Activated CD4-positive, alpha-beta T cell treated with anti-CD3 and anti-CD28 coated beads for 24 hours (primary cell): ENCODE results near the gene ALPP.
"Not testable (repeated sequence)": the region's sequence is repeated elsewhere in the genome, so short reads cannot be mapped to it uniquely, and the experiment has no call there.

Experiments
- DNase-seq, 2 donors: peaks; one replicate each; pipeline ENCODE4 v3.0.0-alpha.2; 2020; ENCODE audit warnings: low read depth in 2 of 2

ALPP gene

DNA sequence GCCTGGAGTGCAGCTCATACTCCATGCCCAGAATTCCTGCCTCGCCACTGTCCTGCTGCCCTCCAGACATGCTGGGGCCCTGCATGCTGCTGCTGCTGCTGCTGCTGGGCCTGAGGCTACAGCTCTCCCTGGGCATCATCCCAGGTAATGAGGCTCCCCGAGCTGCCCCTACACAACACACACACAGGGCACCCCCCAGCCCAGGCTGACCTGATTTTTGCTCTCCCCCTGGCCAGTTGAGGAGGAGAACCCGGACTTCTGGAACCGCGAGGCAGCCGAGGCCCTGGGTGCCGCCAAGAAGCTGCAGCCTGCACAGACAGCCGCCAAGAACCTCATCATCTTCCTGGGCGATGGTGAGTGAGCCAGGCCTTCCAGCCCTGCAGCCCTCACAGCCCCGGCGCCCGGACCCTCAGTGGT is at the start of gene ALPP:
Gene ALPP (plus strand): TSS at position 17 of the 417 bp plus-strand sequence. CDS start 52 bp downstream, at position 69.
- not testable (repeated sequence) for DNase-seq

DNA sequence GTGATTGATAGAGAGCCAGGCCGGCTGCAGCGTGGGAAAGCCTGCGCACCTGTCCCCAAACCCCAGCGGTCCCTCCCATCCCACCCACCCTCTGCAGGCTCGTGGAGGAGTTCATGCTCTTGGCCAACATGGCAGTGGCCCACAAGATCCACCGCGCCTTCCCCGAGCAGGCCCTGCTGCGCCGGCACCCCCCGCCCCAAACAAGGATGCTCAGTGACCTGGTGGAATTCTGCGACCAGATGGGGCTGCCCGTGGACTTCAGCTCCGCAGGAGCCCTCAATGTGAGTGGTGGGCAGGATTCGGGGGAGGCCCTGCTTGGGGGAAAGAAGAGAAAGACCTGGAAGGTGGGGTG is 48.9 kb upstream of the ALPP start:
- no peak for DNase-seq

DNA sequence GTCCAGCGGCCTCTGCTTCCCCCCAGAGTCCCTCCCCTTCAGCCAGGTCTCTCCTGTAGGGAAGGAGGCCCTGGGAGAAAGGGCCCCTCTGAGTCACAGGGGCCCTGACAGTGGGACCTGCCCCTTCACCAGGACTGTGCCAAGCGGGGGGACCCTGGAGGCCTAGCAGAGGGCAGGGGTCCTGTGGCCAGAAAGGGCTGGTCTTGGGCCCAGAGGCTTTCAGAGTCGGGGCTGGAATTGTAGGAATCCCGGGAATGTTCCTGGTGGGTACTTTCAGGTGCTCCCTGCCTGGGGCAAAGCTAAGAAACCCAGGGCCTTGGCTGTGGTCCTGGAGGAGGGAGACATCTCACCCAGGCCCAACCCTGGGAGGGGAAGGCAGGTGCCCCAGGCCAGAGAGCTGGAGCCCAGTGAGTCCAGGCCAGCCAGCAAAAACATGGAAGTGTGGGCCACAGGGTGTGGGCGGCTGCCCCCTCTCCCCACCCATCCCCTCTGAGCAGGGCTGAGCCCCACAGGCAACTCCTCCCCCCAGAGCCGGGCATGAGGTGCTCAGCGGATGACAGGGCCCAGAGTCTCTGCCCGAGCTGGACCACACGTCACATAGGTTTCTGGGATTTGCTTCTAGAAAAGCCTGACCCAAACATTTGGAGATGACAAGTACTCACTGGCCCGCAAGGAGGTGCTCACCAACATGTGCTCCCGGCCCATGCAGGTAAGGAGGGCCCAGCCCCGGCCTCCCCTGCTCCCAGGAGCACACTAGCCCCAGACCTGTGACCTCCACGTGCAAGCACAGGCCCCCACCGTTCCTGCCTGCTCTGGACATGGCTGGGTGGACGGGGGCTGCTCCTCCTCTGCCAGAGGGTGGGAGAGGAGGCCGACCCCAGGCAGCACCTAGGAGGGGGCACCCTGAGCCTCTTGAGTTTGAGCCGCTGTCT is 48.2 kb upstream of the ALPP start:
- DNase-seq: no peak

DNA sequence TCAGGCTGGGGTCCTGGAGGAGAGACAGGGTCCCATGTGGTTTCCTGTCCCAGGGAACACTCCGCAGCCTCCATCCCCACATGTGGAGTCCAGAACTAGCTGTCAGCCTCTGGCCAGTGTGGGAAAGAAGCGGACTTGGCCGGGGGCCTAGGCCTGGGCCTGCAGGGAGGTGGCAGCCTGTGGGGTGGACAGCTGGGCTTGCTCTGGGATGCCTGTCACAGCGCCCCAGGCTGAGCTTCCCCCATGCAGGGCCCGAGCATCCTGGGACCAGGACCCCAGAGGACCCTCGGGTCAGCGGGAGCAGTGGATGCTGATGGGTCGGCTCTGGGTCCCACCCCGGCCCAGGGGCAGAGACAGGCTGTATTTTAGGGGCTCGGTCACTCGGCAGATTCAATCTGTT is 47.5 kb upstream of the ALPP start:
- DNase-seq: not testable (repeated sequence)

DNA sequence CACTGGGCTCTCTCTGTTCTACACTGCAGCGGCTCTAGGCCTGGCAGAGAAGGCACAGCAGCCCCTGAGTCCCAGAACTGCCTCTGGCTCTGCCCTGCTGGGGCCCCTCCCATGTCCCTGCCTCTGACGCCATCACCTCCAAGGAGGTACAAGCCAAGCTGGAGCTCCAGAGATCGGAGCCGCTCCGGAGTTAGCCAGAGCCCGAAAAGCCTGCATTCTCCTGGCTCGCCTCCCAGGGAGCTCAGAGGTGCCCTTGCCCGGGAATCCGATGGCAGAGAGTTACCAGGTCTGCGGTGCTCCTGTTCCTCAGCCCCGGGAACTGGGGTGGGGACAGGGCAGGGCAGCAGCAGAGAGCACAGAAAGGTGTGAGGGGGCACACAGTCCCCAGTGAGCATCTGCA is 46.9 kb upstream of the ALPP start:
- DNase-seq: not testable (repeated sequence)

DNA sequence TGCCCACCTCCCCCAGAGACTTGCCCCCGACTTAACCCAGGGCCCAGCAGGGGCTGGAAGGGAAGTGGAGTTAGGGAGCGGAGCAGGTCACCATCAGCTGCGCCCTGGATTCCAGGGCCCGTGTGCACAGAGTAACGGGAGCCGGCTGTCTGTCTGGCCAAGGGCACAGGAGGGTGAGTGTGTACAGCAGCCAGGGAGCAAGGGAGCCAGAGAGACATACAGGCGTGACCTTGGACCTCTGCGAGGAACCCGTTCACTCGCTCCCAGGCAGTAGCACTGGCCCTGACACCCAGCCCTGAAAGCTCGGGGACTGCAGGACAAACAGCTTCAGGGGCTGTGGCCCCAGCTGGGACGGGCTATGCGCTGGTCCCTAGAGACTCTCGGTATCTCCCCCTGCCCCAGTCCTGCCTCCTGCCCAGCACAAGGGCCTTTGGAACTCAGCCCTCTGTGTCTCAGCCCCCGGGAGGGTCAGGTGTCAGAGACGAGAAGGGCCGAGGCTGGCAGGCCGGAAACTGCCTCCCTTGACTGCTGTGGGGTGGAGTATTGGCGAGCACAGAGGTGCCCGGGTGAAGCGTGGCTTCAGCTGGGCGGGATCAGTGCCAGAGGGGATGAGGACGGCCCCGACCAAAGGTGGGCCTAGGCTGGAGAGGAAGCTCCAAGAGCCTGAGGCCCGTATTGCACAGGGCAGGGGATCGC is 46.2 kb upstream of the ALPP start:
- DNase-seq: not testable (repeated sequence)

DNA sequence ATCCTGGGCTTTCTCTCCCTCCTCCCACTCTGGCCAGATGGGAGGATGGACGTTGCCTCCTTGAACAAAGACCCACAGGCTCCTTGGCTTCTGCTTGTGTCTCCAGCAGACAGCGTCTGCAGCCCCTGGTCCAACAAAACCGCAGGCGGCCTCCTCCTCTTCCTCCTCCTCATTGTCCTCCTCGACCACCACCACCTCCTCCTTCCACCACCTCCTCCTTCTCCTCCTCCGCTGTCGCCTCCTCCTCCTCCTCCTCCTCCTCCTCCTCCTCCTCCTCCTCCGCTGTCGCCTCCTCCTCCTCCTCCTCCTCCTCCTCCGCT is 45.7 kb upstream of the ALPP start:
- no peak for DNase-seq

DNA sequence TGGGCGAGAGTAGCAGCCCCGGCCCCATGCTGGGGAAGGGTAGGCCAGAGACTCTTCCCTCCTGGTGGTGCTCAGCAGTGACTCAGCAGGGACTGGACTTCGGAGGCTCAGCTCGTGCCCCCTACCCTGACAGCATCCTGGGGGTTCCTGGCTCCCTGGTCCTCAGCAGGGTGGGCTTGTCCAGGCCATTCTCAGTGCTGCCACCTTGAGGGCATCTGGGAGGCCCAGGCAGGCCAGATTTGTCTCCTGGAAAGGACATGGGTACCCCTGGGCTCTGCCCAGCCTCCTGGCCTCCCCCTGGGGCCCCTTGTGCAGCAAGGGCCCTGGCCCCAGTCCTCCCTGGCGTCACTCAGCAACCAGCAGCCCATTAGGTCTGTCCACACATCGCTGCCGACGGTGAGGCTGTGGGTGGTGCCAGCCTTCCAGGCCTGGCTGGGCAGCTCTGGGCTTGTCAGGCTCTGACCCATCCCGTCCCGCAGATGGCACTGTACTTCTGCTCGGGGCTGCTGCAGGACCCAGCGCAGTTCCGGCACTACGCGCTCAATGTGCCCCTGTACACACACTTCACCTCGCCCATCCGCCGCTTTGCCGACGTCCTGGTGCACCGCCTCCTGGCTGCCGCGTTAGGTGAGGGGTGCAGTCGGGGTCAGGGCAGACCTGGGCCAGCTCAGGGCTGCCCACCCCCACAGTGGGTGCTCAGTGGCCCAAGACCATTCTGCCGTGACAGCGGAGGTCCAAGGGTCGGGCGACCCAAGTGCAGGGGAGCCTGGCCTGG is 45.0 kb upstream of the ALPP start:
- no peak for DNase-seq

DNA sequence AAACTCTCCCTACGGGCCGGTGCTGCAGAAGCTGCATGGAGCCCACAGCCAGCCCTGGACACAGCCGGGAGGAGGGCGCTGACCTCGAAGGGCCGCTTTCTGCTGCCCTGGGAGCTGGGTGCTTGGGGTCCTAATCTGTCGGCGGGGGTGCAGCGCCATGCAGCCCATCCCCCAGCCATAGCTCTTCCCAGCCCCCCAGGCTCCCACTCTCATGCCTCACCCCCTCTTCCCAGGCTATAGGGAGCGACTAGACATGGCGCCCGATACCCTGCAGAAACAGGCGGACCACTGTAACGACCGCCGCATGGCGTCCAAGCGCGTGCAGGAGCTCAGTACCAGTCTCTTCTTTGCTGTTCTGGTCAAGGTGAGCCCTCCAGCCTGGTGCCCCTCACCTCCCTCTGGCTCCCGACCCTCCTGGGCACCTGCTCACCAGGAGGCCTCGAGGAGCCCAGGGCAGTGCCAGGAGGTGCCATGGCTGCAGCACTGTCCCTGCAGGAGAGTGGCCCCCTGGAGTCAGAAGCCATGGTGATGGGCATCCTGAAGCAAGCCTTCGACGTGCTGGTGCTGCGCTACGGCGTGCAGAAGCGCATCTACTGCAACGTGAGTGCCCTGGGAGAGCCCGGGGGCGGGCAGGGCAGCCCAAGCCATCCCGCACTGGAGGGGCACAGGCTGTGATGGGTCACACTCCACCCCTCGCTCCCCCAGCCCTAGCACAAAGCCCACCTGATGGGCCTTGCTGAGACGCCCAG is 44.2 kb upstream of the ALPP start:
- not testable (repeated sequence) for DNase-seq

DNA sequence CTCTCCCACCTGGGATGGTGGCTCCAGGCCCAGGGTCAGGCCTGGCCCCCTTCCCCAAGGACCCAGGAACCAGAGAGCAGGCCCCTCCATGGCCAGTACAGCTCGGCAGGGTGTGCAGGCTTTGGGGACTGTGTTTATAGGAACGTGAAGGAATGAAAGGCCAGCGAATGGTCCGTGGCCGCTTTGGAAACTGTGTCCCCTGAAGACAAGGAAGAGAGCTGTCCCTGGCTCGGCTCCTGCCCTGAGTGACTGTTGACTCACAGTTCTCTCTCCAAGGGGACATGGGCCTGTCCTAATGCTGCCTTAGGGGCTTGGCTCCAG is 43.7 kb upstream of the ALPP start:
- DNase-seq: not testable (repeated sequence)

DNA sequence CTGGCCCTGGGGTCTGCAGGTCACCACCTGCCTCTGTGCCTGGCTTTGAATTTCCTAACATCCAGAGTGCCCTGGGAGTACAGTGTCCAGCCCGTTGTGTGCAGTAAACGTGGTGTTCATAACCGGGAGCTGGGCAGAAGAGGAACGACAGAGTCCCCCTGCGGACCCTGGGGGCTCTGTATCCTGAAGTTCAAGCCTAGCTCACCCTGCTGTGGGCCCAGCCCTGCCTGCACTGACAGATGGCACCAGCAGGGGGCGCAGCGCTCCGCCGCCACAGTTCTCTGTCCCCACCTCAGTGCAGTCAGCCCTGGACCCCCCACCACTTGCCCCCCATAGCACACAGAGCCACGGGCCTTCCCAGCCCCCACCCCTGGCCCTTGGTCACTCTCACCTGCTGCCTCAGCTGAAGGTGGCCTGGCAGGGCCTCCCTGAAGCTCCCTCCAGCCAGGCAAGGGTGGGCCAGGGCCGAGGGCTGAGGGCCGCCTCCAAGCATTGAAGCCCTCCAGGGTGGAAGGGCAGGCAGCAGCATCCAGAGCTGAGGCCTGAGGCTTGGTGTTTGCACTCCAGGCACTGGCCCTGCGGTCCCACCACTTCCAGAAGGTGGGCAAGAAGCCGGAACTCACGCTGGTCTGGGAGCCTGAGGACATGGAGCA is 43.2 kb upstream of the ALPP start:
- DNase-seq: not testable (repeated sequence)

DNA sequence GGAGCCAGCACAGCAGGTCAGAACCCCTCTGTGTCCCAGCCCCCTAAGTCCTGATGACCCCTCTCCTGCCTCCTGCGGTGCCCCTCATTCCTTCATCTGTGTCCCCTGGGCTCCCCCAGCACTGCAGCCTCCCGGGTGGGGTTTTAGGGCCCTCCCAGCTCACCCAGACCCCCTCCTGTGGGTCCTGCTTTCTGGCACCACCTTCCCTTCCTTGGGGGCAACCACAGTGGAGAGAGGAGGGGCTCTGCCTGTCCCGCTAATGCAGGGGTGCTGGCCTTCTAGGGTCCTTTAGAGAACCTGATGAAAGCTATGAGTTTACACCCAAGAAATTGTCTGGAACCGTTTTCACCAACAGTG is 42.7 kb upstream of the ALPP start:
- DNase-seq: no peak

DNA sequence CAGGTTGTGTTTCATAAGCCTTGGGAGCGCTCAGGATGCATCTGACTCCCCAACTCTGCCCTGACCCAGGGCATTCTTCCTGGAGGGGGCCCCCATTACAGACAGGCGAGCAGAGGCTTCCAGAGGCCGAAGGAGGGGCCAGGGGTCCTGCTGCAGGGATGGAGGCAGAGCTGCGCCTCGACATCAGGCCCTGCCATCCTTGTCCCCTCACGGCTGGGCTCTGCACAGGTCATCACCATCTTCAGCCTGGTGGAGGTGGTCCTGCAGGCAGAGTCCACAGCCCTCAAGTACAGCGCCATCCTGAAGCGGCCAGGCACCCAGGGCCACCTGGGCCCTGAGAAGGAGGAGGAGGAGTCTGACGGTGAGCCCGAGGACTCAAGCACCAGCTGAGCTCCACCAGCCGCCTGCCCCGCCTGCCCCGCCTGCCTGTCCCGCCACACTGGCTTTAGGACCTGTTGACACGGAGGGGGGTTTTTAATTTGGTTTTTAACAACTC is 42.3 kb upstream of the ALPP start:
- DNase-seq: no peak

DNA sequence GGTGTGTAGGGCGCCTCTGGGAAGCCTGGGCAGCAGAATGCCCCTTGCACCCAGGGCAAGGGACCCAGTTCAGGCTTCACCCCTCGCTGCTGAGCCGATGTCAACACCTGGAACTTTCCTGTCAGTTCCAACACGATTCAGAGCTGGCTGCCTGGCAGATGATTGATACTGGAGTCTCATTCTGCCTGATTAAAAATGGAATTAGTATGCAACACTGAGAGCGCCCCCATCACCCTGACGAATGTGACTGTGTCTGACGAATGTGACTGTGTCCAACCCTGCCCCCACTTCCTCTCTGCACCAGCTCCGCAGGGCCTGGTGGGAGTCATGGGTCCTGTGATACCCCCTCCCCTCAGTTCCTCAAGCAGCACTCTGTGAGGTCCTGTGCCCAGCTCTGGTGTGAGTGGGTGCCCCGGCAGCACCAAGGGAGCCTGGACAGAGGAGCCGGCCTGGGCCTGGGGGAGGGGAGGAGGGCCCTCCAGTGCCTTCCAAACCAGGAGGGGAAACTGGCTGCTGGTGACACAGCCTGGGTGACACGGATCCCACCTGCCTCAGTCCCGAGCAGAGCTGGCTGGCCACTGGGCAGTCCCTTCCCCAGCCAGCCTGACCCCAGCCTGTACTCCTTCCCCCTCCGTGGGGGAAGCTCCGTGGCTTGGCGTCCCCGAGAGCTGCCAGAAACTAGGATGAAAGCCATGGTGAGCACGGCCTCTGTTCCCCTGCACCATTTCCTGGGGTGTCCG is 41.4 kb upstream of the ALPP start:
- no peak for DNase-seq

DNA sequence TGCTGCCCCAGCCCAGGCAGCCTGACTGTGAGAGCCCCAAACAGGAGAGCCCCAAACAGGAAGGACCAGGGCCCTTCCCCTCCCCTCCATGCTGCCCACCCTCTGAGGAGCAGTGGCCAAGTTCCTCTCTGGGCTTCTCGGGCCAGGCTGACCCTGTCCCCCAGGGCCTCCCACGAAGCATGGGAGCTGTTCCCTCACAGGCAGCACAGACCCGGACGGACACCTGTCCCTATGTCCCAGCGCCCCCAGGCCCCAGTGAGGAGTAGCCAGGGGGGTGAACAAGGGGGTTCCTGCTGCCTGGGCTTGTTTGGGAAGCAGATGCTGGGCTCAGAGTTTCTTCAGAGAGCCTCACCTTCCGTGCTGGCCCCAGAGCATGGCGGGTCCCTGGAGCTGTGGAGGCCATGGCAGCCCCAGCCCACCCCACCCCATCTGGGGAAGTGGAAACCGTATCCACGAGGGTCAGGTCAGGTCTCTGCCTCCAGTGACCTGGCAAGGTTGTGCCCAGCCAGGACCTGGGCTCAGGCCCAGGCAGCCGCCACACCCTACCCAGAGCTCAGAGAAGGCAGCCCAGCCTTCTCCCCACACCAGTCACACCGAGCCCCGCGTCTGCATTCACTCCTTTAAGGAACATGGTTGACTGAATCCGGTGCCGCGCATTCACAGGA is 40.3 kb upstream of the ALPP start:
- DNase-seq: not testable (repeated sequence)

DNA sequence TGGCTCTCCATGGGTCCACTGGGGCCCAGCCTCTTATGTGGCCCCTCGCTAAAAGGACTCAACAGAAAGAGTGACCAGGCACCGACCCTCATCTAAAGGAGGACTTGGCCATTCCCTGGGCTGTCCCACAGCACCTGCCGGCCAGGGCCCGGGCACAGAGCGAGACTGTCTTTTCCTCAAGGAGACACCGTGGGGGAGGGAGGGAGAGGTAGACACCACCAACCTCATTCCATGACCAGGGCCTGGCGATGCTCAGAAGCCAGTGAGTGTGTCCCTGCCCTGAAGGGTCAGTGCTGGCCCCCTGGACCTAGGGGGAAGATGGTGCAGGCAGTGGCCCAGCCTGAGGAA is 39.8 kb upstream of the ALPP start:
- DNase-seq: no peak

DNA sequence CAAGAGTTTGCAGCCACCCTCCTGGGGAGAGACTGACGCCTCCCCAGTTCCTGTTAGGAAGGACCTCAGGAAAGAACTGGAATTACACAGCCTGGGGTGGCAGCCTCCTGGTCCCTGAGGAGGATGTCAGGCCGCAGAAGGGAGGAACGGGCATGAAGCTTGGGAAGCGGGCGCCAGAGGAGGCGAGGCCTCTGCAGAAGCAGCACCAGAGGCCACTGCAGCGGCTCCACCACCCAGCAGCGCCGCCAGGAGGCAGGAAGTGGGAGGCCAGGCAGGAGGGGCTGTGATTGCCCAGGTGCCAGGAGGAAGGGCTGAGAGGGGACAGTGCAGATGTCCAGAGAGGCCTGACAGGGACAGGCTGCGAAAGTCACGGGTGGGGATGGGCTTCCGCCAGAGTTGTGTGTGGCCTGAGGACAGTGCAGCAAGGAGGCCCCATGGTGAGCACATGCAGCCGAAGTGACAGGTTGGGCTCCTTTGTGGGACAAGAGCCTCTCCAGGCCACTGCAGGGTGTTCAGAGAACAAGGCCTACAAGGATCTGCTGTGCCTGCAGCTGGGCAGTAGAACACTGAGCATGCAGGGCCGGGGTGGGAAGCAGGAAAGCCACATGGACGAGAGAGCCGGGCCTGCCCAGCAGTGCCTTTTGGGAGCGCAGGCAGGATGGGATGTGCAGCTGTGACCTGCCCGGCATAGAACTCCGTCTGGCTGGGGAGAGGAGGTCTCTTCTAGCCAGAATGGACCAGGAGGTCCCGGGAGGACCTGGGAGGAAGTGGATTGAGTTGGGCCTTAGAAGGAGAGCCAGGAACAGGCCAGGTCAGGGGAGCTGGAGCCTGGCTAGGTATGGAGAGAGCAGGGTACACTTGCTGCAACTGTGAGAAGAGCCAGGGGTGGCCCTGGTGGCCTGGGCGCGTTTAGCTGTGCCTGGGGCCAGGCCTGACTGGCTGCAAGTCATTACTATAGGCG is 39.1 kb upstream of the ALPP start:
- no peak for DNase-seq

DNA sequence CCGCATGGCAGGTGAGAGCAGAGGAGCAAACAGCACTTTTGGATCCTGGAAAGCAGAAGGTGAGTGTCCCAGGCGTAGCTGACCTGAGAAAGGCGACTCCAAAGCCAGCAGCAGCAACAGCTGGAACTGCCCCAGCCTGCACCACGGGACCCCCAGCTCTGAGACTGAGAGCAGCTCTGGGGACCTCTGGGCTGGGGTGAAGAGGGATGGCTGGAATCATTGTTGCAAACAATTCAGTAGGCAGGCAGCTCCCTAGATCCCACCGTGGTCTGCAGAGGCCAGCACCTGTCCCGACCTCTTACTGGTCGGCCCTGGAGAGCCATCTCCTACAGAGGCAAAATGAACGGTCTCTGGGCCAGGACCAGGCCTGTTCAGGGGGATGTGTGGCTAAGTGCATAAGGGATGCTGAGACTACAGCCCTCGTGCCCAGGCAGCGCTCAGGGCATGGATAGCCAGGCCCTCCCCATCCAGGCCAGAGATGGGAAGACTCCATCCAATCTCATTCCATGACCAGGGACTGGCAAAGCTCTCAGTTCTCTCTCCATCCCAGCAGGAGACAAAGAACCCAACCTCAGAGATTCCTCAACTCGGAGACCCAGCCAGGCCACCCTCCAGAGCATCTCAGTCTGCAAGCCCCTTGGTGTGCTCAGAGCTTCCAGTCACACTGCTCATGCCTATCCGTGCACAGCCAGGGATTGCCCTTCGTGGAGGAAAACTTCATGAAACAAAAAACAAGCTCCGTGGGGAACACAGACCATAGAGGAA is 38.2 kb upstream of the ALPP start:
- DNase-seq: no peak
